ENCODE data around the gene PRDX5. TPM values are rescaled to one million over a fixed set of nuclear protein-coding genes. Genes with fewer than 3 reads are reported as not detected.

The PRDX5 gene
- total and polyA plus RNA-seq, 10 of the 15 experiments (the other 5 are each of a cell fraction or from before 2014, with no cell fraction given), result 95.7 to 406 (median 240) TPM

DNA sequence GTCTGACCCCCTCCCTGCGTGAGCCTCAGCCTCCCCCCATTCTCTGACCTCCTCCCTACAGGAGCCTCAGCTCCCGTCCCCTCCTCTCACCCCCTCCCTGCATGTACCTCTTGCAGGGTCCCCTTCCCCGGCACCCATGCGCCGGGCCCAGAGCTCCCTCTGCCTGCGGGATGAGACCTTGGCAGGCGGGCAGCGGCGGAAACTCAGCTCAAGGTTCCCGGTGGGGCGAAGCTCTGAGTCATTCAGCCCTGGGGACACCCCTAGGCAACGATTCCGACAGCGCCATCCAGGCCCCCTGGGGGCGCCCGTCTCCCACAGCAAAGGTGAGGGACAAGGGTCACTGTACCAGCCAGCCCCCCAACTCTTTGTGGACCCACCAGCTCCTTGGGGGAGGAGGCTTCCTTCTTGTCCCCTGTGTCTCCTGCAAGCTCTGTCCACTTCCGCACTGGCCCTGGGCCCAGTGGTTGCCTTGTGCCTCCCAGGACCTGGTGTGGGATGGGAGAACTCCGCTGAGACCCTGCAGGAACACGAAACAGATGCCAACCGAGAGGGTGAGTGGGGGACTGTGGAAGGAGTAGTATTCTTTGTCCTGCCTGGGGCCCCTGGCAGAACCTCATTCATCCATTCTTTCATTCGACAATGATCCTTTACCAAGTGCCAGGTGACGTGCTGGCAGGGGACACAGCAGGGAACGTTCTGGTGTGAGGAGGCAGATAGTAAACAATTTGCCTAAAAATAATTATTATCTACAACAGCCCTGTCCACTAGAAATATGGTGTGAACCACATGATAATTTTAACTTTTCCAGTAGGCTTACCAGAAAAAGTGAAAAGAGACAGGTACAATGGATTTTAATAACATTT is 37.4 kb downstream of the PRDX5 start (continued):
- TF ChIP-seq, protein P1, sequence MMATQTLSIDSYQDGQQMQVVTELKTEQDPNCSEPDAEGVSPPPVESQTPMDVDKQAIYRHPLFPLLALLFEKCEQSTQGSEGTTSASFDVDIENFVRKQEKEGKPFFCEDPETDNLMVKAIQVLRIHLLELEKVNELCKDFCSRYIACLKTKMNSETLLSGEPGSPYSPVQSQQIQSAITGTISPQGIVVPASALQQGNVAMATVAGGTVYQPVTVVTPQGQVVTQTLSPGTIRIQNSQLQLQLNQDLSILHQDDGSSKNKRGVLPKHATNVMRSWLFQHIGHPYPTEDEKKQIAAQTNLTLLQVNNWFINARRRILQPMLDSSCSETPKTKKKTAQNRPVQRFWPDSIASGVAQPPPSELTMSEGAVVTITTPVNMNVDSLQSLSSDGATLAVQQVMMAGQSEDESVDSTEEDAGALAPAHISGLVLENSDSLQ (IDR thresholded peaks at IDR 0.05), result peak; percentile 18; the same call in 1 of the 2 replicates
- TF ChIP-seq ZNF622 (IDR thresholded peaks at IDR 0.05), result no peak
- no peak for TF ChIP-seq TCF7 (IDR thresholded peaks at IDR 0.05; ENCODE audit: borderline replicate concordance)
- TF ChIP-seq ETV6 (conservative IDR thresholded peaks at IDR 0.05 in 1 of 2, IDR thresholded peaks at IDR 0.05 in 1 of 2; ENCODE audit: borderline replicate concordance in 1 of 2, low read depth in 1 of 2), result no peak
- TF ChIP-seq, protein P2, sequence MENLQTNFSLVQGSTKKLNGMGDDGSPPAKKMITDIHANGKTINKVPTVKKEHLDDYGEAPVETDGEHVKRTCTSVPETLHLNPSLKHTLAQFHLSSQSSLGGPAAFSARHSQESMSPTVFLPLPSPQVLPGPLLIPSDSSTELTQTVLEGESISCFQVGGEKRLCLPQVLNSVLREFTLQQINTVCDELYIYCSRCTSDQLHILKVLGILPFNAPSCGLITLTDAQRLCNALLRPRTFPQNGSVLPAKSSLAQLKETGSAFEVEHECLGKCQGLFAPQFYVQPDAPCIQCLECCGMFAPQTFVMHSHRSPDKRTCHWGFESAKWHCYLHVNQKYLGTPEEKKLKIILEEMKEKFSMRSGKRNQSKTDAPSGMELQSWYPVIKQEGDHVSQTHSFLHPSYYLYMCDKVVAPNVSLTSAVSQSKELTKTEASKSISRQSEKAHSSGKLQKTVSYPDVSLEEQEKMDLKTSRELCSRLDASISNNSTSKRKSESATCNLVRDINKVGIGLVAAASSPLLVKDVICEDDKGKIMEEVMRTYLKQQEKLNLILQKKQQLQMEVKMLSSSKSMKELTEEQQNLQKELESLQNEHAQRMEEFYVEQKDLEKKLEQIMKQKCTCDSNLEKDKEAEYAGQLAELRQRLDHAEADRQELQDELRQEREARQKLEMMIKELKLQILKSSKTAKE (IDR thresholded peaks at IDR 0.05; ENCODE audit: low read depth, poor library complexity, severe bottlenecking), result no peak
- TF ChIP-seq, protein P3, sequence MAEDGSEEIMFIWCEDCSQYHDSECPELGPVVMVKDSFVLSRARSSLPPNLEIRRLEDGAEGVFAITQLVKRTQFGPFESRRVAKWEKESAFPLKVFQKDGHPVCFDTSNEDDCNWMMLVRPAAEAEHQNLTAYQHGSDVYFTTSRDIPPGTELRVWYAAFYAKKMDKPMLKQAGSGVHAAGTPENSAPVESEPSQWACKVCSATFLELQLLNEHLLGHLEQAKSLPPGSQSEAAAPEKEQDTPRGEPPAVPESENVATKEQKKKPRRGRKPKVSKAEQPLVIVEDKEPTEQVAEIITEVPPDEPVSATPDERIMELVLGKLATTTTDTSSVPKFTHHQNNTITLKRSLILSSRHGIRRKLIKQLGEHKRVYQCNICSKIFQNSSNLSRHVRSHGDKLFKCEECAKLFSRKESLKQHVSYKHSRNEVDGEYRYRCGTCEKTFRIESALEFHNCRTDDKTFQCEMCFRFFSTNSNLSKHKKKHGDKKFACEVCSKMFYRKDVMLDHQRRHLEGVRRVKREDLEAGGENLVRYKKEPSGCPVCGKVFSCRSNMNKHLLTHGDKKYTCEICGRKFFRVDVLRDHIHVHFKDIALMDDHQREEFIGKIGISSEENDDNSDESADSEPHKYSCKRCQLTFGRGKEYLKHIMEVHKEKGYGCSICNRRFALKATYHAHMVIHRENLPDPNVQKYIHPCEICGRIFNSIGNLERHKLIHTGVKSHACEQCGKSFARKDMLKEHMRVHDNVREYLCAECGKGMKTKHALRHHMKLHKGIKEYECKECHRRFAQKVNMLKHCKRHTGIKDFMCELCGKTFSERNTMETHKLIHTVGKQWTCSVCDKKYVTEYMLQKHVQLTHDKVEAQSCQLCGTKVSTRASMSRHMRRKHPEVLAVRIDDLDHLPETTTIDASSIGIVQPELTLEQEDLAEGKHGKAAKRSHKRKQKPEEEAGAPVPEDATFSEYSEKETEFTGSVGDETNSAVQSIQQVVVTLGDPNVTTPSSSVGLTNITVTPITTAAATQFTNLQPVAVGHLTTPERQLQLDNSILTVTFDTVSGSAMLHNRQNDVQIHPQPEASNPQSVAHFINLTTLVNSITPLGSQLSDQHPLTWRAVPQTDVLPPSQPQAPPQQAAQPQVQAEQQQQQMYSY (CRISPR knock-in tag; IDR thresholded peaks at IDR 0.05), result no peak
- TF ChIP-seq SP1 (IDR thresholded peaks at IDR 0.05; ENCODE audit: low read depth, low read length), result no peak
- TF ChIP-seq MEF2B (IDR thresholded peaks at IDR 0.05; ENCODE audit: partially characterized antibody, poor library complexity, severe bottlenecking), result peak; percentile 51
- no peak for TF ChIP-seq RCOR1 (conservative IDR thresholded peaks at IDR 0.05; ENCODE audit: low read depth, low read length)
- TF ChIP-seq EED (IDR thresholded peaks at IDR 0.05; ENCODE audit: low read depth), result no peak
- TF ChIP-seq ASH2L (IDR thresholded peaks at IDR 0.05; ENCODE audit: borderline replicate concordance, low read depth), result no peak
- TF ChIP-seq, protein P4, sequence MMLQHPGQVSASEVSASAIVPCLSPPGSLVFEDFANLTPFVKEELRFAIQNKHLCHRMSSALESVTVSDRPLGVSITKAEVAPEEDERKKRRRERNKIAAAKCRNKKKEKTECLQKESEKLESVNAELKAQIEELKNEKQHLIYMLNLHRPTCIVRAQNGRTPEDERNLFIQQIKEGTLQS (IDR thresholded peaks at IDR 0.05; ENCODE audit: borderline replicate concordance, extremely low read depth, low read depth, low read length), result no peak
- TF ChIP-seq NR2F1 (conservative IDR thresholded peaks at IDR 0.05), result peak; percentile 64; the same call in 1 of the 2 replicates
- TF ChIP-seq ZNF217 (IDR thresholded peaks at IDR 0.05), result no peak
- no peak for TF ChIP-seq TBL1XR1 (IDR thresholded peaks at IDR 0.05; ENCODE audit: low read depth, low read length)
- TF ChIP-seq, protein P5, sequence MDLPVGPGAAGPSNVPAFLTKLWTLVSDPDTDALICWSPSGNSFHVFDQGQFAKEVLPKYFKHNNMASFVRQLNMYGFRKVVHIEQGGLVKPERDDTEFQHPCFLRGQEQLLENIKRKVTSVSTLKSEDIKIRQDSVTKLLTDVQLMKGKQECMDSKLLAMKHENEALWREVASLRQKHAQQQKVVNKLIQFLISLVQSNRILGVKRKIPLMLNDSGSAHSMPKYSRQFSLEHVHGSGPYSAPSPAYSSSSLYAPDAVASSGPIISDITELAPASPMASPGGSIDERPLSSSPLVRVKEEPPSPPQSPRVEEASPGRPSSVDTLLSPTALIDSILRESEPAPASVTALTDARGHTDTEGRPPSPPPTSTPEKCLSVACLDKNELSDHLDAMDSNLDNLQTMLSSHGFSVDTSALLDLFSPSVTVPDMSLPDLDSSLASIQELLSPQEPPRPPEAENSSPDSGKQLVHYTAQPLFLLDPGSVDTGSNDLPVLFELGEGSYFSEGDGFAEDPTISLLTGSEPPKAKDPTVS (IDR thresholded peaks at IDR 0.05; ENCODE audit: low read depth, low read length), result no peak
- TF ChIP-seq RUNX3 (IDR thresholded peaks at IDR 0.05; ENCODE audit: low read length), result no peak
- no peak for TF ChIP-seq ZBED1 (IDR thresholded peaks at IDR 0.05; ENCODE audit: borderline replicate concordance)

Measured in GM12878 (cell line).